Measurements from ENCODE around the gene SNX5.

DNA sequence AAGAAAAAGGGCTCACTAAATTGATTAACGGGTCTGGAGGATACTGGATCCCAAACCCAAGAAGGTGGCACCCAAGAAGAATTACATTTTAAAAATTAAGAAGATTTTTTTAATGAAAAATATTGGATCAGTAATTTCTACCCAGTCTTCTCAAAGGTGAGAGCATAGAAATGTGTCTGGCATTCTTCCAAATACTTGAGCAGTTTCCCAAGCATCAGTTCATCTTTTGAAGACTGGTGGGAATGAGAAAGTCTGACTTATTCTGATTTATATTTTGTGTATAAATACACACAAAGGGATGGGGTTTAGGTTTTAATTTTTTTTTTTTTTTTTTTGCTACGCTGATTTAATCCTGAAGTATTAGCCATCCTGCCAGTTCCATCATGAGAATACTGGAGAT, 3.5 kb upstream of the SNX5 start:
- TF ChIP-seq, protein P1, sequence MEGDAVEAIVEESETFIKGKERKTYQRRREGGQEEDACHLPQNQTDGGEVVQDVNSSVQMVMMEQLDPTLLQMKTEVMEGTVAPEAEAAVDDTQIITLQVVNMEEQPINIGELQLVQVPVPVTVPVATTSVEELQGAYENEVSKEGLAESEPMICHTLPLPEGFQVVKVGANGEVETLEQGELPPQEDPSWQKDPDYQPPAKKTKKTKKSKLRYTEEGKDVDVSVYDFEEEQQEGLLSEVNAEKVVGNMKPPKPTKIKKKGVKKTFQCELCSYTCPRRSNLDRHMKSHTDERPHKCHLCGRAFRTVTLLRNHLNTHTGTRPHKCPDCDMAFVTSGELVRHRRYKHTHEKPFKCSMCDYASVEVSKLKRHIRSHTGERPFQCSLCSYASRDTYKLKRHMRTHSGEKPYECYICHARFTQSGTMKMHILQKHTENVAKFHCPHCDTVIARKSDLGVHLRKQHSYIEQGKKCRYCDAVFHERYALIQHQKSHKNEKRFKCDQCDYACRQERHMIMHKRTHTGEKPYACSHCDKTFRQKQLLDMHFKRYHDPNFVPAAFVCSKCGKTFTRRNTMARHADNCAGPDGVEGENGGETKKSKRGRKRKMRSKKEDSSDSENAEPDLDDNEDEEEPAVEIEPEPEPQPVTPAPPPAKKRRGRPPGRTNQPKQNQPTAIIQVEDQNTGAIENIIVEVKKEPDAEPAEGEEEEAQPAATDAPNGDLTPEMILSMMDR (IDR thresholded peaks at IDR 0.05; ENCODE audit: control extremely low read depth in 1 of 3, insufficient read depth in 1 of 3, low read depth in 1 of 3, low read length in 3 of 3), result no peak
- no peak for TF ChIP-seq POLR2A (IDR thresholded peaks at IDR 0.05; ENCODE audit: control extremely low read depth in 1 of 2, low read depth in 2 of 2, low read length in 2 of 2)
- no peak for TF ChIP-seq RFX5 (IDR thresholded peaks at IDR 0.05; ENCODE audit: borderline replicate concordance, low read depth, low read length)
- TF ChIP-seq NRF1 (IDR thresholded peaks at IDR 0.05; ENCODE audit: low read depth, low read length), result no peak
- no peak for TF ChIP-seq SIX5 (IDR thresholded peaks at IDR 0.05; ENCODE audit: low read depth, low read length)
- no peak for TF ChIP-seq EZH2 (IDR thresholded peaks at IDR 0.05; ENCODE audit: low read depth, low read length, severe bottlenecking)
- TF ChIP-seq RAD21 (IDR thresholded peaks at IDR 0.05 in 1 of 2, conservative IDR thresholded peaks at IDR 0.05 in 1 of 2; ENCODE audit: low read depth in 2 of 2, low read length in 2 of 2), result no peak
